Liver (tissue), 3 donors: ENCODE measurements around the gene MAP4K4.

ENCODE experiments used
- ATF3 ChIP-seq: IDR thresholded peaks from 2 replicates; pipeline ENCODE4 v1.6.1; 2016; ENCODE audit warnings: antibody characterized with exemption
- CTCF ChIP-seq: fragments of 150-350 bp; IDR thresholded peaks from 2 replicates; pipeline ENCODE4 v1.5.1; 2017; ENCODE audit warnings: improper control_type of control experiment, low read depth, low read length; ENCODE audit not compliant: missing input control
- FOXA2 ChIP-seq: IDR thresholded peaks from 2 replicates; pipeline ENCODE4 v1.6.1; 2016; ENCODE audit warnings: antibody characterized with exemption
- JUND ChIP-seq, 2 donors: IDR thresholded peaks; 2 replicates each; pipeline ENCODE4 v1.6.1; 2016; ENCODE audit warnings: antibody characterized with exemption in 2 of 2
- NR2F2 ChIP-seq: IDR thresholded peaks from 2 replicates; pipeline ENCODE4 v1.6.1; 2016; ENCODE audit warnings: antibody characterized with exemption
- SP1 ChIP-seq: IDR thresholded peaks from 2 replicates; pipeline ENCODE4 v1.6.1; 2018; ENCODE audit warnings: antibody characterized with exemption, mild to moderate bottlenecking
- TAF1 ChIP-seq: conservative IDR thresholded peaks from 2 replicates; pipeline ENCODE4 v1.6.1; 2016; ENCODE audit warnings: antibody characterized with exemption, mild to moderate bottlenecking
- YY1 ChIP-seq: IDR thresholded peaks from 2 replicates; pipeline ENCODE4 v1.6.1; 2016; ENCODE audit warnings: antibody characterized with exemption, mild to moderate bottlenecking
- ZBTB33 ChIP-seq: IDR thresholded peaks from 2 replicates; pipeline ENCODE4 v1.6.1; 2016; ENCODE audit warnings: antibody characterized with exemption
- donor health status: healthy.
- donor health status: healthy.

GRCh38 chr2:101673920-101674319 is 23.6 kb upstream of the MAP4K4 start:
- TF ChIP-seq CTCF (no peak), TAF1 (no peak), FOXA2 (no peak), ZBTB33 (no peak), ATF3 (no peak), JUND (IDR thresholded peaks at IDR 0.05) (no peak), NR2F2 (no peak), SP1 (no peak), YY1 (no peak)
